ENCODE measurements around the gene TNFAIP8L1.

Gene TNFAIP8L1

GRCh38 chr19:4702764-4703163, 63.4 kb downstream of the TNFAIP8L1 start:
- DNase-seq (ENCODE audit: low read depth in 2 of 2): no peak

- no peak for DNase-seq (ENCODE audit: low read depth in 2 of 2)
Observed at GRCh38 chr19:4703671-4704316, 64.5 kb downstream of the TNFAIP8L1 start.

GRCh38 chr19:4704317-4704673, 65.0 kb downstream of the TNFAIP8L1 start:
- DNase-seq (ENCODE audit: low read depth in 2 of 2): no peak

Data from stimulated activated CD4-positive, alpha-beta T cell treated with anti-CD3 and anti-CD28 coated beads, Interleukin-1b, Interleukin-23, amount 100 ng/mL, for 1 hour (primary cell).